WTC11 (cell line): ENCODE data around the gene PSMD6. TPM values are rescaled to one million over a fixed set of nuclear protein-coding genes. Genes with fewer than 3 reads are reported as not detected.
A peak's percentile ranks its signal among the peaks of the same experiment; 100 is the strongest.

ENCODE experiments used
- ATAC-seq: fragments of 200-7000 bp; cut with Tn5 transposase; 2 replicates; pipeline ENCODE4 v1.10.0; 2021; ENCODE audit warnings: mild to moderate bottlenecking, moderate library complexity
- CTCF ChIA-PET: fragments of 300-600 bp; sonication (Branson Sonifier 250); formaldehyde crosslinking; loops from one replicate; lab custom pipeline; 2021; ENCODE audit warnings: antibody characterized with exemption; lab: Charles Lee
- POLR2A ChIA-PET: fragments of 350-600 bp; sonication (Branson Sonifier 250); formaldehyde crosslinking; loops from one replicate; lab custom pipeline; 2021; ENCODE audit warnings: antibody characterized with exemption; lab: Charles Lee
- DNase-seq: peaks from one replicate; pipeline ENCODE4 v3.0.0; 2021; ENCODE audit warnings: low spot score
- H3K27ac Mint-ChIP-seq: 2 replicates; pipeline ENCODE4 v1.8.0; 2021; ENCODE audit warnings: mixed read lengths
- H3K27me3 Mint-ChIP-seq: 2 replicates; pipeline ENCODE4 v1.8.0; 2021; ENCODE audit warnings: low read depth, mild to moderate bottlenecking, moderate library complexity, mixed read lengths
- H3K36me3 Mint-ChIP-seq: 2 replicates; pipeline ENCODE4 v1.8.0; 2021; ENCODE audit warnings: mixed read lengths
- H3K4me1 Mint-ChIP-seq: 2 replicates; pipeline ENCODE4 v1.8.0; 2022; ENCODE audit warnings: mixed read lengths
- H3K4me3 Mint-ChIP-seq: 2 replicates; pipeline ENCODE4 v1.8.0; 2021; ENCODE audit warnings: mild to moderate bottlenecking, moderate library complexity, mixed read lengths
- H3K9me3 Mint-ChIP-seq: 2 replicates; pipeline ENCODE4 v1.8.0; 2021; ENCODE audit warnings: mixed read lengths
- ATF1 ChIP-seq: sonication (generic); formaldehyde crosslinking; IDR thresholded peaks from 2 replicates; pipeline ENCODE4 v1.8.1; 2023; ENCODE audit warnings: mild to moderate bottlenecking, moderate library complexity, missing genetic modification reagents
- E2F4 ChIP-seq: sonication (generic); formaldehyde crosslinking; IDR thresholded peaks from 2 replicates; pipeline ENCODE4 v1.8.1; 2022; ENCODE audit warnings: low read depth, mild to moderate bottlenecking, moderate library complexity, missing genetic modification reagents, borderline replicate concordance
- E2F5 ChIP-seq: sonication (generic); formaldehyde crosslinking; IDR thresholded peaks from 2 replicates; pipeline ENCODE4 v1.8.1; 2022; ENCODE audit warnings: mild to moderate bottlenecking, moderate library complexity, missing genetic modification reagents
- FOXP1 ChIP-seq: sonication (generic); formaldehyde crosslinking; IDR thresholded peaks from 2 replicates; pipeline ENCODE4 v1.8.0; 2022; ENCODE audit warnings: missing genetic modification reagents, mild to moderate bottlenecking, moderate library complexity, borderline replicate concordance
- GABPB1 ChIP-seq: sonication (generic); formaldehyde crosslinking; IDR thresholded peaks from 2 replicates; pipeline ENCODE4 v1.8.1; 2023; ENCODE audit warnings: mild to moderate bottlenecking, missing genetic modification reagents
- HMGXB4 ChIP-seq: sonication (generic); formaldehyde crosslinking; IDR thresholded peaks from 2 replicates; pipeline ENCODE4 v1.8.1; 2023; ENCODE audit warnings: mild to moderate bottlenecking, moderate library complexity, missing genetic modification reagents
- KAT7 ChIP-seq: sonication (generic); formaldehyde crosslinking; IDR thresholded peaks from 2 replicates; pipeline ENCODE4 v1.8.1; 2023; ENCODE audit warnings: missing genetic modification reagents, mild to moderate bottlenecking, borderline replicate concordance
- MLX ChIP-seq: sonication (generic); formaldehyde crosslinking; IDR thresholded peaks from 2 replicates; pipeline ENCODE4 v1.8.1; 2023; ENCODE audit warnings: mild to moderate bottlenecking, missing genetic modification reagents, moderate library complexity
- NFATC4 ChIP-seq: fragments of 250-450 bp; sonication (Bioruptor Pico); IDR thresholded peaks from 2 replicates; pipeline ENCODE4 v1.9.0; 2021; ENCODE audit warnings: mild to moderate bottlenecking
- NR3C1 ChIP-seq: sonication (generic); formaldehyde crosslinking; conservative IDR thresholded peaks from 2 replicates; pipeline ENCODE4 v1.8.1; 2023; ENCODE audit warnings: low read depth, mild to moderate bottlenecking, missing genetic modification reagents
- PREB ChIP-seq: sonication (generic); formaldehyde crosslinking; IDR thresholded peaks from 2 replicates; pipeline ENCODE4 v1.8.1; 2022; ENCODE audit warnings: mild to moderate bottlenecking, missing genetic modification reagents, moderate library complexity, borderline replicate concordance
- SMAD3 ChIP-seq: sonication (generic); formaldehyde crosslinking; IDR thresholded peaks from 2 replicates; pipeline ENCODE4 v1.8.0; 2022; ENCODE audit warnings: missing genetic modification reagents, mild to moderate bottlenecking, borderline replicate concordance
- SOX15 ChIP-seq: fragments of 250-450 bp; sonication (Bioruptor Pico); IDR thresholded peaks from 2 replicates; pipeline ENCODE4 v1.9.0; 2021; ENCODE audit warnings: mild to moderate bottlenecking
- TEAD4 ChIP-seq: sonication (generic); formaldehyde crosslinking; IDR thresholded peaks from 2 replicates; pipeline ENCODE4 v1.8.0; 2022; ENCODE audit warnings: mild to moderate bottlenecking, missing genetic modification reagents
- ZBTB21 ChIP-seq: sonication (generic); formaldehyde crosslinking; IDR thresholded peaks from 2 replicates; pipeline ENCODE4 v1.8.1; 2023; ENCODE audit warnings: mild to moderate bottlenecking, missing genetic modification reagents, borderline replicate concordance
- ZNF396 ChIP-seq: fragments of 250-450 bp; sonication (Bioruptor Pico); IDR thresholded peaks from 2 replicates; pipeline ENCODE4 v1.8.0; 2021; ENCODE audit warnings: mild to moderate bottlenecking, moderate library complexity, borderline replicate concordance
- ZNF416 ChIP-seq: fragments of 250-450 bp; sonication (Bioruptor Pico); IDR thresholded peaks from 2 replicates; pipeline ENCODE4 v1.9.0; 2021; ENCODE audit warnings: mild to moderate bottlenecking, inconsistent platforms
- ZNF512 ChIP-seq: sonication (generic); formaldehyde crosslinking; IDR thresholded peaks from 2 replicates; pipeline ENCODE4 v1.8.1; 2022; ENCODE audit warnings: missing genetic modification reagents, borderline replicate concordance
- ZNF671 ChIP-seq: fragments of 250-450 bp; sonication (Bioruptor Pico); IDR thresholded peaks from 2 replicates; pipeline ENCODE4 v1.8.0; 2021; ENCODE audit warnings: mild to moderate bottlenecking
- total RNA-seq: library from RNA; stranded (reverse); gene quantifications from 3 replicates; pipeline ENCODE4 v1.2.3, GENCODE V29; 2021

PSMD6 gene
- total RNA-seq, 1 experiment from 2014 or later = 105 TPM

GRCh38 chr3:64030741-64031140 lies 7.4 kb upstream of the PSMD6 start (continued):
- peak; percentile 12; the same call in 1 of the 2 replicates for TF ChIP-seq ZBTB21 (CRISPR knock-in tag)
- TF ChIP-seq, all 79 proteins: peak for 10

- TF ChIP-seq SOX15 = no peak
- TF ChIP-seq MLX (CRISPR knock-in tag) = no peak
- TF ChIP-seq TEAD4 (CRISPR knock-in tag) = no peak
- TF ChIP-seq ZNF416 (CRISPR knock-in tag) = no peak
- TF ChIP-seq PREB (CRISPR knock-in tag) = no peak
- TF ChIP-seq KAT7 (CRISPR knock-in tag) = no peak
- TF ChIP-seq ZNF671 = no peak
- no peak for TF ChIP-seq FOXP1 (CRISPR knock-in tag)
- H3K36me3 Mint-ChIP-seq = no peaks in the 10 kb centered on the region
- peak overlapping the region; percentile 19; the same call in 1 of the 2 replicates for H3K27ac Mint-ChIP-seq
- ChIA-PET POLR2A (no interaction called here), CTCF (interaction anchor here (0.6 to 1.6 kb wide), 3 partner anchors 100 to 138 kb away, joined by 3 to 10 read pairs (median 5); no protein-coding TSS in a partner anchor)
- no peaks in the 10 kb centered on the region for H3K27me3 Mint-ChIP-seq
- H3K4me1 Mint-ChIP-seq = peaks cover 31% of the 10 kb centered on the region
- DNase-seq (no peak), ATAC-seq (no peak)
- no peak overlapping the region for H3K4me3 Mint-ChIP-seq
- peaks cover 6% of the 10 kb centered on the region for H3K9me3 Mint-ChIP-seq
Measured at GRCh38 chr3:64029287-64029686, 6.0 kb upstream of the PSMD6 start.

- H3K27ac Mint-ChIP-seq = peak overlapping the region; percentile 19
- POLR2A ChIA-PET = no interaction called here
Measured at GRCh38 chr3:64028754-64029153, 5.5 kb upstream of the PSMD6 start.

GRCh38 chr3:64027658-64028057 lies 4.4 kb upstream of the PSMD6 start:
- Mint-ChIP-seq H3K9me3 (no peaks in the 10 kb centered on the region), H3K36me3 (no peaks in the 10 kb centered on the region), H3K27me3 (no peaks in the 10 kb centered on the region), H3K4me3 (no peak overlapping the region), H3K27ac (no peak overlapping the region), H3K4me1 (peaks cover 35% of the 10 kb centered on the region)
- no peak for ATAC-seq
- CTCF ChIA-PET = interaction anchor here (1.2 to 1.3 kb wide), 2 partner anchors 22 to 457 kb away, joined by 3 to 4 read pairs; no protein-coding TSS in a partner anchor
- no peak for DNase-seq
- TF ChIP-seq NFATC4 (CRISPR knock-in tag) (no peak), ZNF512 (no peak), E2F4 (CRISPR knock-in tag) (no peak)
- POLR2A ChIA-PET = no interaction called here

More at GRCh38 chr3:64028754-64029153, 5.5 kb upstream of the PSMD6 start:
- H3K4me3 Mint-ChIP-seq = no peak overlapping the region
- TF ChIP-seq NR3C1 = no peak
- ATAC-seq (peak; percentile 57), DNase-seq (no peak)
- H3K36me3 Mint-ChIP-seq = no peaks in the 10 kb centered on the region
- CTCF ChIA-PET = interaction anchor here (0.6 to 1.5 kb wide), 2 partner anchors 99 to 138 kb away, joined by 3 to 5 read pairs; no protein-coding TSS in a partner anchor
- peaks cover 31% of the 10 kb centered on the region for H3K4me1 Mint-ChIP-seq
- no peaks in the 10 kb centered on the region for H3K27me3 Mint-ChIP-seq
- peaks cover under 1% of the 10 kb centered on the region; the same call in 1 of the 2 replicates for H3K9me3 Mint-ChIP-seq

- Mint-ChIP-seq H3K4me3 (no peak overlapping the region), H3K27me3 (no peaks in the 10 kb centered on the region), H3K9me3 (no peaks in the 10 kb centered on the region), H3K27ac (no peak overlapping the region), H3K4me1 (peaks cover 39% of the 10 kb centered on the region), H3K36me3 (peaks cover 9% of the 10 kb centered on the region)
- ATAC-seq (no peak), DNase-seq (no peak)
- ChIA-PET CTCF (interaction anchor here (1.3 kb wide), 1 partner anchor 23 kb away, joined by 3 read pairs; no protein-coding TSS in a partner anchor), POLR2A (no interaction called here)
- TF ChIP-seq E2F5 = no peak
- no peak for TF ChIP-seq SMAD3 (CRISPR knock-in tag)
- TF ChIP-seq HMGXB4 (CRISPR knock-in tag) = no peak
- TF ChIP-seq ATF1 (CRISPR knock-in tag) = no peak
- no peak for TF ChIP-seq GABPB1 (CRISPR knock-in tag)
- TF ChIP-seq ZNF396 (CRISPR knock-in tag) = no peak
- no peak for TF ChIP-seq E2F4 (CRISPR knock-in tag)
Measured at GRCh38 chr3:64026346-64026745, 3.1 kb upstream of the PSMD6 start.
